Activated CD8-positive, alpha-beta memory T cell treated with anti-CD3 and anti-CD28 coated beads, Interleukin-2, amount 10 ng/mL, durations not matched to agents 7 days and 5 days (primary cell): ENCODE data around the gene CARD10. TPM values are rescaled to one million over a fixed set of nuclear protein-coding genes. Genes with fewer than 3 reads are reported as not detected.
"Not testable (repeated sequence)": the region's sequence is repeated elsewhere in the genome, so short reads cannot be mapped to it uniquely, and the experiment has no call there.

Source experiments
- ATAC-seq: fragments of 150-1000 bp; cut with Tn5 transposase; one replicate; pipeline ENCODE4 v1.10.0; 2021; ENCODE audit warnings: moderate library complexity
- CTCF ChIA-PET: fragments of 350-600 bp; sonication (Branson Sonifier 250); formaldehyde crosslinking; loops from one replicate; lab custom pipeline; 2021; ENCODE audit warnings: antibody characterized with exemption; lab: Charles Lee
- DNase-seq: peaks from one replicate; pipeline ENCODE4 v3.0.0-alpha.2; 2020
- H3K27ac Mint-ChIP-seq: one replicate; pipeline ENCODE4 v1.8.0; 2021; ENCODE audit warnings: mild to moderate bottlenecking, mixed read lengths
- H3K27me3 Mint-ChIP-seq: one replicate; pipeline ENCODE4 v1.8.0; 2021; ENCODE audit warnings: mixed read lengths
- H3K36me3 Mint-ChIP-seq: one replicate; pipeline ENCODE4 v1.8.0; 2021; ENCODE audit warnings: mild to moderate bottlenecking, mixed read lengths
- H3K4me1 Mint-ChIP-seq: one replicate; pipeline ENCODE4 v1.8.0; 2021; ENCODE audit warnings: mixed read lengths
- H3K4me3 Mint-ChIP-seq: one replicate; pipeline ENCODE4 v1.8.0; 2021; ENCODE audit warnings: mild to moderate bottlenecking, moderate library complexity, mixed read lengths
- H3K9me3 Mint-ChIP-seq: one replicate; pipeline ENCODE4 v1.8.0; 2022; ENCODE audit warnings: low read depth, mixed read lengths
- total RNA-seq, 2 experiments: library from RNA; stranded (reverse); gene quantifications; one replicate each; pipeline ENCODE4 v1.2.3, GENCODE V29; 2021

Gene CARD10
- total RNA-seq, 2 experiments from 2014 or later = 0.16 TPM; not detected in 1

GRCh38 chr22:37549704-37550059, 30.5 kb upstream of the CARD10 start:
- Mint-ChIP-seq H3K27ac (no peak overlapping the region), H3K36me3 (no peaks in the 10 kb centered on the region), H3K9me3 (no peaks in the 10 kb centered on the region), H3K4me3 (no peak overlapping the region), H3K4me1 (peaks cover 9% of the 10 kb centered on the region), H3K27me3 (peaks cover 28% of the 10 kb centered on the region)
- DNase-seq (no peak), ATAC-seq (no peak)
- CTCF ChIA-PET = interaction anchor here (0.7 to 16.7 kb wide), 6 partner anchors 9 to 350 kb away, joined by 3 to 661 read pairs (median 6); partner anchors contain the start of gene CDC42EP1

GRCh38 chr22:37547251-37547741, 28.1 kb upstream of the CARD10 start:
- no peaks in the 10 kb centered on the region for H3K9me3 Mint-ChIP-seq
- peaks cover 20% of the 10 kb centered on the region for H3K27me3 Mint-ChIP-seq
- DNase-seq (no peak), ATAC-seq (no peak)
- no peak overlapping the region for H3K27ac Mint-ChIP-seq
- peaks cover 10% of the 10 kb centered on the region for H3K4me1 Mint-ChIP-seq
- no peak overlapping the region for H3K4me3 Mint-ChIP-seq
- CTCF ChIA-PET = interaction anchor here (1.3 to 16.7 kb wide), 3 partner anchors 9 to 44 kb away, joined by 4 to 661 read pairs (median 169); partner anchors contain the start of gene CDC42EP1
- H3K36me3 Mint-ChIP-seq = no peaks in the 10 kb centered on the region

- Mint-ChIP-seq H3K4me3 (no peak overlapping the region), H3K27me3 (peaks cover 19% of the 10 kb centered on the region), H3K27ac (no peak overlapping the region), H3K4me1 (peaks cover 17% of the 10 kb centered on the region), H3K36me3 (no peaks in the 10 kb centered on the region), H3K9me3 (no peaks in the 10 kb centered on the region)
- ATAC-seq (no peak), DNase-seq (no peak)
- CTCF ChIA-PET = interaction anchor here (1.3 to 16.7 kb wide), 4 partner anchors 8 to 61 kb away, joined by 4 to 661 read pairs (median 92); partner anchors contain the start of genes CDC42EP1 and GGA1
Measured at GRCh38 chr22:37546437-37547250, 27.4 kb upstream of the CARD10 start.

GRCh38 chr22:37545703-37546436, 26.7 kb upstream of the CARD10 start:
- DNase-seq (no peak), ATAC-seq (no peak)
- CTCF ChIA-PET = interaction anchor here (2.1 to 16.7 kb wide), 4 partner anchors 12 to 62 kb away, joined by 5 to 661 read pairs (median 92); partner anchors contain the start of genes CDC42EP1 and GGA1
- no peaks in the 10 kb centered on the region for H3K36me3 Mint-ChIP-seq
- H3K4me3 Mint-ChIP-seq = no peak overlapping the region
- H3K9me3 Mint-ChIP-seq = no peaks in the 10 kb centered on the region
- peaks cover 13% of the 10 kb centered on the region for H3K27me3 Mint-ChIP-seq
- no peak overlapping the region for H3K27ac Mint-ChIP-seq
- peaks cover 24% of the 10 kb centered on the region for H3K4me1 Mint-ChIP-seq

- DNase-seq (peak; percentile 79), ATAC-seq (peak; percentile 75)
- peak overlapping the region; percentile 2 for H3K27ac Mint-ChIP-seq
- H3K36me3 Mint-ChIP-seq = no peaks in the 10 kb centered on the region
- peaks cover 15% of the 10 kb centered on the region for H3K27me3 Mint-ChIP-seq
- no peak overlapping the region for H3K4me3 Mint-ChIP-seq
- H3K9me3 Mint-ChIP-seq = no peaks in the 10 kb centered on the region
- H3K4me1 Mint-ChIP-seq = peaks cover 32% of the 10 kb centered on the region
- CTCF ChIA-PET = interaction anchor here (0.7 to 16.7 kb wide), 5 partner anchors 12 to 63 kb away, joined by 3 to 661 read pairs (median 16); partner anchors contain the start of genes CDC42EP1 and GGA1
Measured at GRCh38 chr22:37544955-37545702, 25.9 kb upstream of the CARD10 start.

- Mint-ChIP-seq H3K36me3 (no peaks in the 10 kb centered on the region), H3K27me3 (peaks cover 14% of the 10 kb centered on the region), H3K27ac (no peak overlapping the region), H3K4me3 (no peak overlapping the region), H3K4me1 (peaks cover 50% of the 10 kb centered on the region), H3K9me3 (no peaks in the 10 kb centered on the region)
- no peak for ATAC-seq
- no peak for DNase-seq
- CTCF ChIA-PET = interaction anchor here (1.1 to 16.7 kb wide), 3 partner anchors 23 to 57 kb away, joined by 3 to 661 read pairs (median 169); partner anchors contain the start of gene CDC42EP1
Measured at GRCh38 chr22:37542959-37543358, 23.7 kb upstream of the CARD10 start.

GRCh38 chr22:37542416-37542815, 23.2 kb upstream of the CARD10 start:
- not testable (repeated sequence) for ATAC-seq, H3K36me3 Mint-ChIP-seq, H3K9me3 Mint-ChIP-seq, H3K4me3 Mint-ChIP-seq, DNase-seq
- H3K27me3 Mint-ChIP-seq = peaks cover 14% of the 10 kb centered on the region
- peak overlapping the region; percentile 61 for H3K27ac Mint-ChIP-seq
- peaks cover 53% of the 10 kb centered on the region for H3K4me1 Mint-ChIP-seq
- CTCF ChIA-PET = interaction anchor here (0.8 to 16.7 kb wide), 8 partner anchors 7 to 91 kb away, joined by 3 to 661 read pairs (median 12); partner anchors contain the start of genes CDC42EP1 and GGA1

GRCh38 chr22:37539790-37540189, 20.6 kb upstream of the CARD10 start:
- H3K36me3 Mint-ChIP-seq, ATAC-seq, H3K4me3 Mint-ChIP-seq, DNase-seq, H3K9me3 Mint-ChIP-seq, H3K27ac Mint-ChIP-seq: not testable (repeated sequence)
- H3K4me1 Mint-ChIP-seq = peaks cover 44% of the 10 kb centered on the region
- H3K27me3 Mint-ChIP-seq = peaks cover 14% of the 10 kb centered on the region
- CTCF ChIA-PET = interaction anchor here (0.7 to 16.7 kb wide), 14 partner anchors 8 to 110 kb away, joined by 3 to 661 read pairs (median 8); partner anchors contain the start of genes CDC42EP1, GGA1, LGALS2 and MFNG

GRCh38 chr22:37538590-37539357, 19.6 kb upstream of the CARD10 start:
- Mint-ChIP-seq H3K27ac (peak overlapping the region; percentile 52), H3K4me3 (no peak overlapping the region), H3K9me3 (no peaks in the 10 kb centered on the region), H3K27me3 (peaks cover 19% of the 10 kb centered on the region), H3K4me1 (peaks cover 51% of the 10 kb centered on the region), H3K36me3 (no peaks in the 10 kb centered on the region)
- DNase-seq (peak; percentile 95), ATAC-seq (peak; percentile 98)
- CTCF ChIA-PET = interaction anchor here (0.7 to 16.7 kb wide), 24 partner anchors 8 to 324 kb away, joined by 3 to 661 read pairs (median 5); partner anchors contain the start of genes CDC42EP1, GCAT, GGA1 and LGALS2

GRCh38 chr22:37535159-37535558, 15.9 kb upstream of the CARD10 start:
- no peak for ATAC-seq

GRCh38 chr22:37534445-37534844, 15.2 kb upstream of the CARD10 start:
- Mint-ChIP-seq H3K9me3 (no peaks in the 10 kb centered on the region), H3K27me3 (peaks cover 20% of the 10 kb centered on the region), H3K27ac (no peak overlapping the region), H3K4me1 (peaks cover 38% of the 10 kb centered on the region), H3K4me3 (no peak overlapping the region), H3K36me3 (no peaks in the 10 kb centered on the region)
- ATAC-seq = no peak
- no peak for DNase-seq
- CTCF ChIA-PET = interaction anchor here (1.7 kb wide), 1 partner anchor 58 kb away, joined by 9 read pairs; no protein-coding TSS in a partner anchor

More at GRCh38 chr22:37535159-37535558, 15.9 kb upstream of the CARD10 start:
- Mint-ChIP-seq H3K9me3 (no peaks in the 10 kb centered on the region), H3K4me3 (no peak overlapping the region), H3K27me3 (peaks cover 20% of the 10 kb centered on the region), H3K36me3 (no peaks in the 10 kb centered on the region), H3K4me1 (peaks cover 37% of the 10 kb centered on the region), H3K27ac (no peak overlapping the region)
- CTCF ChIA-PET = interaction anchor here (1.5 kb wide), 1 partner anchor 26 kb away, joined by 4 read pairs; no protein-coding TSS in a partner anchor
- no peak for DNase-seq
